ENCODE data around the gene WDR36. TPM values are rescaled to one million over a fixed set of nuclear protein-coding genes. Genes with fewer than 3 reads are reported as not detected.

WDR36 gene
- total RNA-seq, result 10 to 100 TPM; 12.7 to 17.5 (median 16.5) TPM
- long read RNA-seq, full-length matches to known transcripts, result 1 of 2 reads
- long read RNA-seq, partial matches to known transcripts, result 0 of 2 reads
- long read RNA-seq, other reads (novel, unspliced or antisense), result 1 of 2 reads

DNA sequence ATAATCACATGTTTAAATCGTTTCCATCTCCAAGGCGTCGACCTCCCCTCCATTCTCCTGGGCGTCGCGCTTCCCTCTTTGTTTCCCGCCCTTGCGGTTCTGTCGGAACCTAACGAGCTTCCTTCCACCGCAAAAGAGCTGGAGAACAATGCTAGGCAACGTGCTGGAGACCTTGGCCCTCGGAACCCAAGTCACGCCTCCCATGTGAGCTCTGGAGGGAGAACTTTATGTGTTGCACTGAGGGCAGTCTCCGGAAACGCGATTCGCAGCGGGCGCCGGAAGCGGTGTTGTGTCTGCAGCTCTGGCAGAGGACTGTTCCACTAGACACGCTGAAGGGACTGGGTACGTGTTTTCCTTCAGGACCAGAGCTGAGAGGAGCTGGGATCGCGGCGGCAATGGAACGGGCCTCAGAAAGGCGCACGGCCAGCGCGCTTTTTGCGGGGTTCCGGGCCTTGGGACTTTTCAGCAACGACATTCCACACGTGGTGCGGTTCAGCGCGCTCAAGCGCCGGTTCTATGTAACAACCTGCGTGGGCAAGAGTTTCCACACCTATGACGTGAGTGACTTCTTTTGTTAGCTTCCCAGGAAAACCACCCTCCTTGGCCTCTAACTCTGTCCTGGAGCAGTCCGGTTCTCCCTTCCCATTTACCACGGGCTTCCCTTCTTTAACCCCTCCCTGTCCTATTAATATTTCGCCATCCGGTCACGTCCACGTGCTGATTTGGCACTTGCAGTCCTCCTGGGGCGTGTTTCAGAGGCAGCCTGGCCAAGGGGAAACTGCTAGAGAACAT lies at the start of gene WDR36:
TSS of gene WDR36 (plus strand) at position 287 of the 792 bp plus-strand sequence. CDS start at position 396, 109 bp downstream.
- ATAC-seq, result peak; percentile 99 to 100 (median 100)
- TF ChIP-seq, protein P1, sequence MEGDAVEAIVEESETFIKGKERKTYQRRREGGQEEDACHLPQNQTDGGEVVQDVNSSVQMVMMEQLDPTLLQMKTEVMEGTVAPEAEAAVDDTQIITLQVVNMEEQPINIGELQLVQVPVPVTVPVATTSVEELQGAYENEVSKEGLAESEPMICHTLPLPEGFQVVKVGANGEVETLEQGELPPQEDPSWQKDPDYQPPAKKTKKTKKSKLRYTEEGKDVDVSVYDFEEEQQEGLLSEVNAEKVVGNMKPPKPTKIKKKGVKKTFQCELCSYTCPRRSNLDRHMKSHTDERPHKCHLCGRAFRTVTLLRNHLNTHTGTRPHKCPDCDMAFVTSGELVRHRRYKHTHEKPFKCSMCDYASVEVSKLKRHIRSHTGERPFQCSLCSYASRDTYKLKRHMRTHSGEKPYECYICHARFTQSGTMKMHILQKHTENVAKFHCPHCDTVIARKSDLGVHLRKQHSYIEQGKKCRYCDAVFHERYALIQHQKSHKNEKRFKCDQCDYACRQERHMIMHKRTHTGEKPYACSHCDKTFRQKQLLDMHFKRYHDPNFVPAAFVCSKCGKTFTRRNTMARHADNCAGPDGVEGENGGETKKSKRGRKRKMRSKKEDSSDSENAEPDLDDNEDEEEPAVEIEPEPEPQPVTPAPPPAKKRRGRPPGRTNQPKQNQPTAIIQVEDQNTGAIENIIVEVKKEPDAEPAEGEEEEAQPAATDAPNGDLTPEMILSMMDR (IDR thresholded peaks at IDR 0.05), result peak in 1 of 4 donors; percentile 5
- TF ChIP-seq POLR2A (IDR thresholded peaks at IDR 0.05), result peak; percentile 53
- no peaks in the 10 kb centered on the region for H3K27me3 ChIP-seq
- WGBS (ENCODE audit: insufficient coverage, low coverage, low lambda C conversion rate, missing lambda C conversion rate), result 2% methylated on average over 28 of the region's 50 CpGs
- peak; percentile 87 to 91 (median 91) for DNase-seq
- intact Hi-C loops (cut with DNase I), result no loop called here
- peak within 1 kb of the TSS; percentile 74 to 77 (median 75) for H3K27ac ChIP-seq
- H3K36me3 ChIP-seq, result peaks cover 0 to 18% (median 4%) of the 10 kb centered on the region in 4 donors
- peaks cover 0 to 17% (median 5%) of the 10 kb centered on the region in 4 donors for H3K4me1 ChIP-seq
- no peaks in the 10 kb centered on the region for H3K9me3 ChIP-seq
- H3K4me3 ChIP-seq, result peak within 1 kb of the TSS; percentile 71 to 96 (median 92)

DNA sequence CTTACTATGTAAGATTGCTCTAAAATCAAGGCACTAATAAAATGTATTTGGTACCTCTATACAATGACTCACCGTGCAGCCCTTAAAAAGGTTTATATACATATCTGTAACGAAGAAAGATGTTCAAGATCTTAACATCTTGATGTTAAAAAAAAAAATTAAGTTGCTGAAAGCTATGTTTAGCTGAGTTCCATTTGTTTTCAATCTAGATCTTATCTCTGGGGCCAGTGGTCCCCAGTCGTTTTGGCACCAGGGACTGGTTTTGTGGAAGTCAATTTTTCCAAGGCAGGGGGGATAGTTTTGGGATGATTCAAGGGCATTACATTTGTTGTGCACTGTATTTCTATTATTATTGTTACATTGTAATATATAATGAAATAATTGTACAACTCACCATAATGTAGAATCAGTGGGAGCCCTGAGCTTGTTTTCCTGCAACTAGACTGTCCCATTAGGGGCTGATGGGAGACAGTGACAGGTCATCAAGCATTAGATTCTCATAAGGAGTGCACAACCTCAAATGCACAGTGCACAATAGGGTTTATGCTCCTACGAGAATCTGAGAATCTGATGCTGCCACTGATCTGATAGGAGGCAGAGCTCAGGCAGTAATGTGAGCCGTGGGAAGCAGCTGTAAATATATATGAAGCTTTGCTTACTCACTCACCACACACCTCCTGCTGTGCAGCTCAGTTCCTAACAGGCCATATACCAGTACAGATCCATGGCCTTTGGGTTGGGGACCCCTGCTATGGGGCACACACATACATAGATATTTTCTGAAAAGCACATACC lies 48.2 kb upstream of the WDR36 start:
- no peak for DNase-seq
- no peak for ATAC-seq
- H3K4me3 ChIP-seq, result no peak overlapping the region
- no peaks in the 10 kb centered on the region for H3K9me3 ChIP-seq
- no peaks in the 10 kb centered on the region for H3K27me3 ChIP-seq
- no peak overlapping the region for H3K27ac ChIP-seq
- no peaks in the 10 kb centered on the region for H3K36me3 ChIP-seq
- WGBS (ENCODE audit: insufficient coverage, low coverage, low lambda C conversion rate, missing lambda C conversion rate), result 46% methylated on average over 5 of the region's 5 CpGs
- TF ChIP-seq POLR2A (IDR thresholded peaks at IDR 0.05), result no peak
- TF ChIP-seq, protein P1 (IDR thresholded peaks at IDR 0.05), result no peak
- no peaks in the 10 kb centered on the region for H3K4me1 ChIP-seq
- intact Hi-C loops (cut with DNase I), result no loop called here

DNA sequence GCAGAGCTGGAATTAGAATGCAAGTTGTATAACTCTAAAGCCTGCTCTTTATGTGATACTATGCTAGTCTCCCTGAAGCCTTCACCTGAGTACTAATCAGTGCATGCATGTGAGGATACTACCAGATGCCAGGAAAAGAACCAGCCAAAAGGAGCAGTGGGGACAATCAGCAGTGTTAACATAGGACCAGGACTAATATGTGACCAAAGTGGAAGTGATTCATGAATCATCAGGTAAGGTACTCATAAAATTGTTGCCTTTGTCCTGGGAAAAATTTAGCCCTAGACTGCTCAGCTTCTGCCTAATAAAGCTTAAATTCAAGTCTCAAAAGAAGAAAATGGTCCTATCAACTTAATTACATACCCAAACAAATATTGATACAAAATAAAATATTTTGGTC lies 34.1 kb upstream of the WDR36 start:
- ATAC-seq (no peak), DNase-seq (no peak)
- no peaks in the 10 kb centered on the region for H3K9me3 ChIP-seq
- intact Hi-C loops (cut with DNase I), result no loop called here
- H3K4me3 ChIP-seq, result no peak overlapping the region
- no peaks in the 10 kb centered on the region for H3K27me3 ChIP-seq
- H3K4me1 ChIP-seq, result peaks cover 0 to 2% (median 0%) of the 10 kb centered on the region in 4 donors
- no peaks in the 10 kb centered on the region for H3K36me3 ChIP-seq
- no peak for TF ChIP-seq POLR2A (IDR thresholded peaks at IDR 0.05)
- TF ChIP-seq, protein P1 (IDR thresholded peaks at IDR 0.05), result no peak
- H3K27ac ChIP-seq, result no peak overlapping the region

DNA sequence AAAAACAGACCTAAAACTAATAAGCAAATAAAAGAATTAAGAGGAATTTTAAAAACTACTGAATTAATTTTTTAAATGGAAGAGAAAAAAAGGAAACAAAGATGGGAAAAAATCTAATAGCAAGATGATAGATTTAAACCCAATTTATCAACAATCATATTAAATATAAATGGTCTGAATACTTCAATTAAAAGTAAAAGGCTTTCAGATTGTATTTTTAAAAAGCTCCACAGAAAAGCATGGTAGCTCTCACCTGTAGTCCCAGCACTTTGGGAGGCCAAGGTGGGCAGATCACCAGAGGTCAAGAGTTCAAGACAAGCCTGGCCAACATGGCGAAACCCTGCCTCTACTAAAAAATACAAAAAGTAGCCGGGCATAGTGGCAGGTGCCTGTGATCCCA lies 32.0 kb upstream of the WDR36 start:
- Histone ChIP-seq H3K36me3 (no peaks in the 10 kb centered on the region), H3K27ac (no peak overlapping the region), H3K4me1 (peaks cover 0 to 15% (median 0%) of the 10 kb centered on the region in 4 donors), H3K27me3 (no peaks in the 10 kb centered on the region), H3K4me3 (no peak overlapping the region), H3K9me3 (no peaks in the 10 kb centered on the region)
- intact Hi-C loops (cut with DNase I), result no loop called here
- no peak for ATAC-seq
- 74% methylated on average over 2 of the region's 2 CpGs for WGBS (ENCODE audit: insufficient coverage, low coverage, low lambda C conversion rate, missing lambda C conversion rate)
- TF ChIP-seq POLR2A (IDR thresholded peaks at IDR 0.05), result no peak
- TF ChIP-seq, protein P1 (IDR thresholded peaks at IDR 0.05), result no peak
- DNase-seq, result no peak
